ENCODE results near the gene CCDC148.

CCDC148 gene

GRCh38 chr2:158221063-158222020 lies 235.2 kb downstream of the CCDC148 start:
- in situ Hi-C loops (cut with MboI; ENCODE audit: low sequenced_read_pairs): no loop called here

GRCh38 chr2:158217593-158217992 lies 239.0 kb downstream of the CCDC148 start:
- in situ Hi-C loops (cut with MboI; ENCODE audit: low sequenced_read_pairs): no loop called here

GRCh38 chr2:158214431-158214830 lies 242.1 kb downstream of the CCDC148 start:
- in situ Hi-C loops (cut with MboI; ENCODE audit: low sequenced_read_pairs): no loop called here

GRCh38 chr2:158213773-158214172 lies 242.8 kb downstream of the CCDC148 start:
- in situ Hi-C loops (cut with MboI; ENCODE audit: low sequenced_read_pairs): no loop called here

GRCh38 chr2:158212301-158212700 lies 244.3 kb downstream of the CCDC148 start:
- in situ Hi-C loops (cut with MboI; ENCODE audit: low sequenced_read_pairs): no loop called here

- in situ Hi-C loops (cut with MboI; ENCODE audit: low sequenced_read_pairs): no loop called here
These were observed 245.1 kb downstream of the CCDC148 start for GRCh38 chr2:158211502-158211901.

GRCh38 chr2:158207354-158207753 lies 249.2 kb downstream of the CCDC148 start:
- in situ Hi-C loops (cut with MboI; ENCODE audit: low sequenced_read_pairs): no loop called here

GRCh38 chr2:158205215-158205614 lies 251.3 kb downstream of the CCDC148 start:
- in situ Hi-C loops (cut with MboI; ENCODE audit: low sequenced_read_pairs): no loop called here

- in situ Hi-C loops (cut with MboI; ENCODE audit: low sequenced_read_pairs): no loop called here
These were observed 251.8 kb downstream of the CCDC148 start for GRCh38 chr2:158204741-158205165.

DNA sequence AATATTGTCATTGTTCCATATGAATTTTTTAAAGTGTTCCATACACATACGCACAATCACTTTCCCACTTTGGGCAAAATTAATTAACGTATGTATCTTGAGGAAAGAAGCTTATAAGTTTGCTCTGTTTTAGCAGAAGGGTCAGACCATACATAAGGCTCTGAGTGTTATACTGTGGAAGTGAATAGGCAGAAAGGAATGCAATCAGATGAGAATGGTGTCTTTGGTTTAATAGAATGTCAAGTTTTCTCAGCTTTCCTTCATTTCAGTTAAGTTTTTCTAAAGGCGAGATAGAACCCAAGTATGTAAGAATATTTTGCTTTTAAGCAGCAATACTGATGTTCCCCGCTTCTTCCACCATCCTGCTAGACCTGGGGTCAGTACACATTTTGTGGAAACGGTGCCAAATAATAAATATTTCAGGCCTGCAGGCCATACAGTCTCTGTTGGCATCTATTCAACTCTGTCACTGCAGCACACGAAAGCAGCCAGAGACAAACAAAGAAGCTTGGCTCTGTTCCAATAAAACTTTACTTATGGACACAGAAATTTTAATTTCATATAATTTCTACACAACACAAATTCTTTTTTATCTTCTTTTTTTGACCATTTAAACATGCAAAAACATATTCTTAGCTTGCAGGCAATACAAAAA lies 254.3 kb downstream of the CCDC148 start:
- in situ Hi-C loops (cut with MboI; ENCODE audit: low sequenced_read_pairs): no loop called here

DNA sequence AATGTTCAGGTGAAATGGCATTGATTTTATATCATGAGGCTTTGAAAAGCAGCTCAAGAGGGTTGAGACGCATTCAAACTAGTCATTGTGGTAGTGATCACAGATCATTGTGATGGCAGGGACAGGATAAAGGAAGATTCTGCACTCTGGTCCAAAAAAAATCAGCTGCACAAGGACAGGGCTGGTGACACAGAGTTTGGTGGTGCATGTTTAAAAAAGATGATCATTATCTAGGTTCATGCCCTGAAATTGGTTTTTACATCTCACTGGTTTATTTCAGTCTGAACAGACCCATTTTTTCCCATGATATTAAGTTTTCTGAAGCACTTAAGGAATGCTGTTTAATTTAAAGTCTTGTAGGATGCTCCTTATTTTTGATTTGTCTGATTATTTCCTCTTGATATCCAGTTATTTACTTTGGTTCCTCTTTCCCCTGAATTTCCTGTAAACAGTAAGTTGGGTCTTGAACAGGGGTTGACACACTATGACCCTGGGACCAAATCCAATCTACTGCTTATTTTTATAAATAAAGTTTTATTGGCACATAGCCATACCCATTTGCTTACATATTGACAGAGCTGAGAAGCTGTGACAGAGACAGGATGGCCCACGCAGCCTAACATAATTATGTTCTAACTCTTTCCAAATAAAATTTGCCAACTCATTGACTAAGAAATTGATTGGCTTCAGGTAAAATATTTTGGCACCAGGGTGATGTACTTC lies 256.5 kb downstream of the CCDC148 start:
- in situ Hi-C loops (cut with MboI; ENCODE audit: low sequenced_read_pairs): no loop called here

GRCh38 chr2:158197940-158198339 lies 258.6 kb downstream of the CCDC148 start:
- in situ Hi-C loops (cut with MboI; ENCODE audit: low sequenced_read_pairs): no loop called here

- in situ Hi-C loops (cut with MboI; ENCODE audit: low sequenced_read_pairs): no loop called here
These were observed 262.3 kb downstream of the CCDC148 start for GRCh38 chr2:158194229-158194628.

DNA sequence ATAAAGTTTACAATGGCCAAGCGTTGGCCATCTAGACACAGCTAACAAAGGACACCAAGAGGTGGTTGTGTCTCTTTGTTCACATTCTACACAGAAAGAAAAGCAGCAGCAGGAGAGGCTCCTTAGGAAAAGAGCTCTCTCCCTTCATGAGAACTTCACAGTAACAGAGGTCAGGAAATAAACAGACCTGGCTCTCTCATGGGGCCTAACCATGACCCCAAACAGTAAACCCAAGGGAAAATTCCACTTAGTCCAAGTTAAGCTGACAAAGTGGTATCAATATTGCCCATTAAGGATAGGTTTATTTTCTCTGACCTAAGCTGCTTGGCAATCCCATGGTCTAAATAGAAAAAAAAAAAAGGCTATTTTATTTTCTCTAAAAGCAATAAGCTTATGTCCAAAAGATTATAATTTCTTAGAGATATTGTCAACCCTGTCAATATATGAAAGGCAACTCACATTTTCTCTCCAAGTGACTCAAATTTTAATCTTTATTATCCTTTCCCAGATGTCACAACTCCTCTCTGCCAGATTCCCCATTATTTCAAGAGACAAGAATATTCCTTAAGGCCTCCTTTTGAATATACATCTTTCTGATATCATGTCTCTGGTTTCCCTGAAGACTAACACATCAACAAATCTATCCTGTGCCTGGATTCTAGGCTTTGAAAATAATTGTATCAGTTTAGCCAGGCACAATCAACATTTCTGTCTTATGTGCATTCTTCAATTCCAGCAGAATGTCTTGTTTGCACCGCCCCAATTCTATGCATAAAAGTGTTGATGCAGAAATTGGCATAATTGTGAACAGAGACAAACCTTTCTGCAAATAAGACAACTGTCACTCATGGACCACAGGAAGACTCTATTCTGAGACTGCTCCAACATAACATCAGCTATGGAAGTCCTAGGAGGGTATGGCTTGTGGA lies 263.8 kb downstream of the CCDC148 start:
- in situ Hi-C loops (cut with MboI; ENCODE audit: low sequenced_read_pairs): no loop called here

- in situ Hi-C loops (cut with MboI; ENCODE audit: low sequenced_read_pairs): no loop called here
These were observed 265.3 kb downstream of the CCDC148 start for GRCh38 chr2:158191076-158191895.

GRCh38 chr2:158189526-158189925 lies 267.0 kb downstream of the CCDC148 start:
- in situ Hi-C loops (cut with MboI; ENCODE audit: low sequenced_read_pairs): no loop called here

DNA sequence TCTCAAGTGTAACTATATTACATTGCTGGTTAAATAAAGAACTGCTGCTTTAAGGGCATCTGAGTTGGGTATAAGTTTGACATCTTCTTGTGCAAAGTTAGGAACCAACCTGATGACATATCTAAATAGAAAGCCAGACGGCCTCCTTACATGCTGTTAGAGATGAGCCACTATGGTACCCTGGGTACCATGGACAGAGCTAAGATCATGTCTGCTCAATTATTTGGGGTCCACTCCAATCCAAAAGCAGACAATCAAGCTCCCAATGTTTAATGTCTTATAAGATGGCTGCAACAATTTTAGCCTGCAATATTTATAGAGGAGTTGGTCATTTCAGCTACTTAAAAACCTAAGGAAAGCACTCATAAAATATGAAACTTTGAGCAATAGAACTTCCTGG lies 268.6 kb downstream of the CCDC148 start:
- in situ Hi-C loops (cut with MboI; ENCODE audit: low sequenced_read_pairs): no loop called here

DNA sequence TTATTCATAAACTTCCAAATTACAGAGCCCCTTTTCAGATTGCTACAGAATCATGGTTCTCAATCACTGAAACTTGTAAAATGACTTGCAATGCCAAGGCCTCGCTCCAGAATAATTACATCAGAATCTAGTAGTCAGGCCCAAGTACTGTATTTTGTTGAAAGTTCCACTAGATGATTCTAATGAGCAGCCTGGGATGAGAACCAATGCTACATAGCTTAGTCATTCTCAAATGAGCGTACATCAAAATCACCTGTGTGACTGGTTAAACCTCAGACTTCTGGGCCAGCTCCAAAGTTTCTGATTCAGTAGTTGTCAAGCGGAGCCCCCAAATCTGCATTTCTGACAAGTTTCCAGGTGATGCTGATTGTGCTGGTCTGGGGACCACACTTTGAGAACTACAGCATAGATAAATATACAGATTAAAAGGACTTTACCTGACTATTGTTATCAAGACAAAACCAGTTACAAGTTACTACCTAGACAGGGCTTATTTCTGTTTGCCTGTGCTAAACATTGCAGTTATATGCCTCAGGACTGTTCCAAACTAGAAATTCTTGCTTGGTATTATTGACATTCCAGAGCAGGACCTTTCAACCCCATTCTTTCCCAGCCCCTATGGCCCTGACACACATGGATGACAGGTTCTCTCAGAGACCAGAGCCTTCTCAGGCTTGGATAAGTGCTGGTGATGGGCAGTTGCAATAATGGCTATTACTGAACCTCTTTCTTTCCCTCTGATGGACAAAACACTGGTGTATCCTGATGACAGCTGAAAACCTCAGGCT lies 271.8 kb downstream of the CCDC148 start:
- in situ Hi-C loops (cut with MboI; ENCODE audit: low sequenced_read_pairs): no loop called here

GRCh38 chr2:158184001-158184400 lies 272.6 kb downstream of the CCDC148 start:
- in situ Hi-C loops (cut with MboI; ENCODE audit: low sequenced_read_pairs): no loop called here

Measured in HL-60/S4 treated with retinoic acid at 250 ng/mL for 4 days and 3 days (cell line).